Caco-2 (cell line): ENCODE results near the gene UST. TPM values are rescaled to one million over a fixed set of nuclear protein-coding genes. Genes with fewer than 3 reads are reported as not detected.

ENCODE experiments used
- BruUV-seq: library from RNA; stranded (reverse); fragments of 400-500 nt; replicated peaks from 2 replicates; lab custom pipeline; 2021; lab: Mats Ljungman, UMichigan
- CTCF ChIA-PET: fragments of 300-600 bp; sonication (Branson Sonifier 250); formaldehyde crosslinking; loops from one replicate; lab custom pipeline; 2022; ENCODE audit warnings: antibody characterized with exemption; lab: Charles Lee
- POLR2A ChIA-PET: fragments of 300-600 bp; sonication (Branson Sonifier 250); formaldehyde crosslinking; loops from one replicate; lab custom pipeline; 2022; ENCODE audit warnings: antibody characterized with exemption; lab: Charles Lee
- DNase-seq, 2 experiments: peaks; one replicate each; pipeline versions ENCODE4 v3.0.0 to v3.0.0-alpha.2; 2020 to 2022
- H3K27me3 ChIP-seq: replicated peaks from 2 replicates; pipeline ENCODE4 v1.6.0; 2011; ENCODE audit warnings: low read length; ENCODE audit not compliant: control insufficient read depth, insufficient read depth
- H3K36me3 ChIP-seq: 2 replicates; pipeline ENCODE4 v1.5.1; 2011; ENCODE audit warnings: low read length; ENCODE audit not compliant: control insufficient read depth, insufficient read depth
- H3K4me1 ChIP-seq: fragments of 250-450 bp; sonication (Bioruptor Pico); 2 replicates; pipeline ENCODE4 v1.5.1; 2020; ENCODE audit warnings: mild to moderate bottlenecking
- H3K4me3 ChIP-seq: 2 replicates; pipeline ENCODE4 v1.5.1; 2011; ENCODE audit warnings: low read depth, mild to moderate bottlenecking, control low read depth, low read length
- H3K9me3 ChIP-seq: fragments of 250-450 bp; sonication (Bioruptor Pico); 2 replicates; pipeline ENCODE4 v1.5.1; 2020; ENCODE audit warnings: mild to moderate bottlenecking, moderate library complexity
- H3K27ac Mint-ChIP-seq: one replicate; pipeline ENCODE4 v1.8.0; 2022; ENCODE audit warnings: mixed read lengths; ENCODE audit not compliant: unreplicated experiment
- H3K27me3 Mint-ChIP-seq: one replicate; pipeline ENCODE4 v1.8.0; 2022; ENCODE audit warnings: mixed read lengths; ENCODE audit not compliant: insufficient read depth, unreplicated experiment
- H3K36me3 Mint-ChIP-seq: one replicate; pipeline ENCODE4 v1.8.0; 2022; ENCODE audit warnings: mild to moderate bottlenecking, mixed read lengths; ENCODE audit not compliant: insufficient read depth, unreplicated experiment
- H3K4me1 Mint-ChIP-seq: one replicate; pipeline ENCODE4 v1.8.0; 2022; ENCODE audit warnings: low read depth, mixed read lengths; ENCODE audit not compliant: unreplicated experiment
- H3K4me3 Mint-ChIP-seq: one replicate; pipeline ENCODE4 v1.8.0; 2022; ENCODE audit warnings: mild to moderate bottlenecking, moderate library complexity, mixed read lengths; ENCODE audit not compliant: unreplicated experiment
- H3K9me3 Mint-ChIP-seq: one replicate; pipeline ENCODE4 v1.8.0; 2022; ENCODE audit warnings: mixed read lengths; ENCODE audit not compliant: unreplicated experiment
- intact Hi-C: fragments of 100-400 bp; cut with micrococcal nuclease; formaldehyde crosslinking; loops from one replicate; pipeline ENCODE4 v1.10.0; 2022; ENCODE audit not compliant: unreplicated experiment
- total RNA-seq: library from RNA; stranded (reverse); gene quantifications from 2 replicates; pipeline ENCODE4 v1.2.3, GENCODE V29; 2022
- TF ChIP-seq, protein P1 (sequence below), 2 experiments: fragments of 200-600 bp in 1 of 2; IDR thresholded peaks; 1 replicate in 1 of 2; 2 replicates in 1 of 2; pipeline versions ENCODE4 v1.5.1 to v1.8.0; 2011 to 2022; ENCODE audit warnings: antibody characterized with exemption in 1 of 2, control low read depth in 1 of 2, inconsistent platforms in 1 of 2, low read depth in 1 of 2, low read length in 1 of 2, mild to moderate bottlenecking in 1 of 2, moderate library complexity in 1 of 2; ENCODE audit not compliant: insufficient read depth in 1 of 2, severe bottlenecking in 1 of 2, unreplicated experiment in 1 of 2

Gene UST
- total RNA-seq, 1 experiment from 2014 or later = not detected

DNA sequence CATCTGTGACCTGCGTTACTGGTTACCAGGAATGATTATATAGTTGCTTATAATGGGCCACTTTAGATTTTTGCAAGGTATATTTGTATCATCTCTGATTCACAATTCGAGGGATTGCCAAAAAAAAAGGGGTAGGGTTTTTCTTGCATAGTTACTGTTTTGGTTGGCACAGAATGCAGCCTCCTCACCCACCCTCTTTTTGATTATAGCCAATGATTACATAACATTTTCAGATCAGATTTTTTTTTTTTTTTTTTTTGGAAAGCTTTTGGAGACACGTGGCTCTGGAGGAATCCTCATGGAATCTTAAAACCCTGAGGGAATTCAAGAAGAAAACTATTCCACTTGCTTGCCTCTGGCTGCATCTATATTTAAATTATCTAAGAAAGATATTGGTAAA is 53.7 kb downstream of the UST start:
- no peak for DNase-seq
- ChIA-PET CTCF (no interaction called here), POLR2A (no interaction called here)
- intact Hi-C loops = no loop called here
- Histone ChIP-seq H3K27me3 (no peaks in the 10 kb centered on the region; the same call in 1 of the 2 replicates), H3K9me3 (no peaks in the 10 kb centered on the region), H3K4me3 (no peak overlapping the region), H3K36me3 (no peaks in the 10 kb centered on the region), H3K4me1 (0 out of 2 replicates have a peak, but pooled peaks cover 5% of the 10 kb centered on the region)
- BruUV-seq = no TSS peak
- Mint-ChIP-seq H3K4me1 (no peaks in the 10 kb centered on the region), H3K27ac (no peak overlapping the region), H3K36me3 (no peaks in the 10 kb centered on the region), H3K27me3 (peaks cover 21% of the 10 kb centered on the region), H3K4me3 (no peak overlapping the region), H3K9me3 (no peaks in the 10 kb centered on the region)
- TF ChIP-seq, protein P1, sequence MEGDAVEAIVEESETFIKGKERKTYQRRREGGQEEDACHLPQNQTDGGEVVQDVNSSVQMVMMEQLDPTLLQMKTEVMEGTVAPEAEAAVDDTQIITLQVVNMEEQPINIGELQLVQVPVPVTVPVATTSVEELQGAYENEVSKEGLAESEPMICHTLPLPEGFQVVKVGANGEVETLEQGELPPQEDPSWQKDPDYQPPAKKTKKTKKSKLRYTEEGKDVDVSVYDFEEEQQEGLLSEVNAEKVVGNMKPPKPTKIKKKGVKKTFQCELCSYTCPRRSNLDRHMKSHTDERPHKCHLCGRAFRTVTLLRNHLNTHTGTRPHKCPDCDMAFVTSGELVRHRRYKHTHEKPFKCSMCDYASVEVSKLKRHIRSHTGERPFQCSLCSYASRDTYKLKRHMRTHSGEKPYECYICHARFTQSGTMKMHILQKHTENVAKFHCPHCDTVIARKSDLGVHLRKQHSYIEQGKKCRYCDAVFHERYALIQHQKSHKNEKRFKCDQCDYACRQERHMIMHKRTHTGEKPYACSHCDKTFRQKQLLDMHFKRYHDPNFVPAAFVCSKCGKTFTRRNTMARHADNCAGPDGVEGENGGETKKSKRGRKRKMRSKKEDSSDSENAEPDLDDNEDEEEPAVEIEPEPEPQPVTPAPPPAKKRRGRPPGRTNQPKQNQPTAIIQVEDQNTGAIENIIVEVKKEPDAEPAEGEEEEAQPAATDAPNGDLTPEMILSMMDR (IDR thresholded peaks at IDR 0.05; ENCODE audit: insufficient read depth in 1 of 2, low read depth in 1 of 2, low read length in 1 of 2, severe bottlenecking in 1 of 2, unreplicated experiment in 1 of 2) = no peak

DNA sequence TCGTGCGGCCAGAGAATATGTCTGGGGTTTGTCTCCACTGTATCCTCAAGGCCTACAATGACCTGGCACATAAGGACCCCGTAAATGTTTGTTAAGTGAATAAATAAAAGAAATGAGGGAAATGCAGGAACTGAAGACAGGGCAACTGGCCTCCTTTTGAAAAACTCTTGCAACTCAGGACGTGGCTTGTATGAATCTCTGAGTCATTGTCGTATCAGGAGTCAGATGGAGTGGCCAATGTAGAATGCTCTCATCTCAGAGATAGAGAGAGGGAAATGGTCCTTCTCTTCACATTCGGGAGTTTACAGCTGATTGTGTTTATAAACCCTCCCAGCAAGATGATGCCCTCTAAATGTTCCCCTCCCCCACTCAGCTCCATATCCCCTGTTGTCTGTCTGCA is 57.1 kb downstream of the UST start:
- H3K4me1 Mint-ChIP-seq = no peaks in the 10 kb centered on the region
- ChIA-PET CTCF (no interaction called here), POLR2A (no interaction called here)
- no peaks in the 10 kb centered on the region for H3K36me3 Mint-ChIP-seq
- BruUV-seq = no TSS peak
- no peaks in the 10 kb centered on the region for H3K36me3 ChIP-seq
- TF ChIP-seq, protein P1 (IDR thresholded peaks at IDR 0.05; ENCODE audit: insufficient read depth in 1 of 2, low read depth in 1 of 2, low read length in 1 of 2, severe bottlenecking in 1 of 2, unreplicated experiment in 1 of 2) = no peak
- 0 out of 2 replicates have a peak, but pooled peaks cover 11% of the 10 kb centered on the region for H3K4me1 ChIP-seq
- H3K9me3 ChIP-seq = no peaks in the 10 kb centered on the region
- no peak for DNase-seq
- H3K4me3 Mint-ChIP-seq = no peak overlapping the region
- peaks cover 9% of the 10 kb centered on the region for H3K27me3 Mint-ChIP-seq
- intact Hi-C loops = no loop called here
- no peaks in the 10 kb centered on the region for H3K27me3 ChIP-seq
- H3K27ac Mint-ChIP-seq = no peak overlapping the region
- no peak overlapping the region for H3K4me3 ChIP-seq
- H3K9me3 Mint-ChIP-seq = no peaks in the 10 kb centered on the region

DNA sequence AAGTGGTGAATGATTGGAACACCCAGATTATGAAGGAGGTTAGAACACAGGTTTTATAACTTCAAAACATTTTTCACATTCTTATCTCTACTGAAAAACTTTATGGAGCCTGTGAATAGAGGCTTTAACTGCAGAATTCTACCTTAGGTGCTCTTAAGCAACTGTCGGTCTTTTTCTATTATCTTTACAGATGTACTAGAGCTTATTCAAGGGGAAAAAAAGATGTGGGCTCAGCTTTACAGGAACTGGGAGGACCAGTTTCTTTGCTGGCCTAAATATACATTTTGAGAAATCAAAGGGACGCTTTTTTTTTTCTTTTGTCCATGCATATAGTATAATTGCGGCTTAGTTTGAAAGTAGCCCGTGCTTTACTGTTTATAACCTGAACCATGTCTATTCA is 58.9 kb downstream of the UST start:
- no peak overlapping the region for H3K4me3 Mint-ChIP-seq
- ChIA-PET POLR2A (no interaction called here), CTCF (no interaction called here)
- DNase-seq = peak in 1 of 2 experiments; percentile 14
- TF ChIP-seq, protein P1 (IDR thresholded peaks at IDR 0.05; ENCODE audit: insufficient read depth in 1 of 2, low read depth in 1 of 2, low read length in 1 of 2, severe bottlenecking in 1 of 2, unreplicated experiment in 1 of 2) = no peak
- intact Hi-C loops = no loop called here
- Histone ChIP-seq H3K36me3 (no peaks in the 10 kb centered on the region), H3K27me3 (no peaks in the 10 kb centered on the region), H3K4me1 (0 out of 2 replicates have a peak, but pooled peaks cover 11% of the 10 kb centered on the region), H3K4me3 (no peak overlapping the region), H3K9me3 (no peaks in the 10 kb centered on the region)
- no peaks in the 10 kb centered on the region for H3K36me3 Mint-ChIP-seq
- no peak overlapping the region for H3K27ac Mint-ChIP-seq
- H3K9me3 Mint-ChIP-seq = no peaks in the 10 kb centered on the region
- H3K27me3 Mint-ChIP-seq = peaks cover 6% of the 10 kb centered on the region
- no peaks in the 10 kb centered on the region for H3K4me1 Mint-ChIP-seq
- BruUV-seq = no TSS peak
